ENCODE data around the gene RTP3. TPM values are rescaled to one million over a fixed set of nuclear protein-coding genes. Genes with fewer than 3 reads are reported as not detected.

The RTP3 gene
- total RNA-seq, 4 donors from 2014 or later: not detected

GRCh38 chr3:46460051-46460450 is 37.7 kb upstream of the RTP3 start:
- no peak for DNase-seq (ENCODE audit: extremely low spot score)
- Histone ChIP-seq H3K9me3 (no peaks in the 10 kb centered on the region), H3K27me3 (peaks cover 0 to 34% (median 4%) of the 10 kb centered on the region in 4 donors), H3K4me3 (no peak overlapping the region), H3K4me1 (peaks cover 9 to 13% (median 12%) of the 10 kb centered on the region in 4 donors), H3K36me3 (peaks cover 0 to 17% (median 0%) of the 10 kb centered on the region in 4 donors), H3K27ac (replicated peaks in 1 of 4) (no peak overlapping the region)
- intact Hi-C loops (cut with DNase I): no loop called here
- WGBS: 81% methylated on average over 3 of the region's 3 CpGs
- TF ChIP-seq CTCF (IDR thresholded peaks at IDR 0.05) (no peak), POLR2A (IDR thresholded peaks at IDR 0.05; ENCODE audit: low read depth) (no peak), EP300 (IDR thresholded peaks at IDR 0.05) (no peak), POLR2AphosphoS5 (IDR thresholded peaks at IDR 0.05) (no peak)

GRCh38 chr3:46462111-46462510 is 35.7 kb upstream of the RTP3 start:
- H3K27ac ChIP-seq (replicated peaks in 1 of 4): no peak overlapping the region

DNA sequence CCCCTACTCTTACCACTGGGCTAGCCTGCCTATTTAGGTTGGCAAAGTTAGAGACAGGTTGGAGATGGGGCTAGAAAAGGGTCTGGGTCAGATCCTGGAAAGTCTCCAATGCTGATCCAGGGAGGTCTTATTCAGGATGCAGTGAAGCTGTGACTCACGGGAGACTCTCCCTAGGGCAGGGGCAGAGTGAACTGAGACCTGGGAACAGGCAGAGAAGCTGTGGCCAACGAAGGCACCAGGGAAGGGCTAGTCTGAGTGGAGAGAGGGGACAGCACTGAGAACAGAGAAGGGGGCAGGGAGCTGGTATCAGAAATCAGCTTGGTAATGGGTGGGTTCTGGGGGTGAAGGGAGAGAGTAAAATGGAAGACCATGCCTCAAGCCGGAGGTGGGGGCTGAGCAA is 35.3 kb upstream of the RTP3 start:
- Histone ChIP-seq H3K36me3 (no peaks in the 10 kb centered on the region), H3K27me3 (peaks cover 0 to 38% (median 5%) of the 10 kb centered on the region in 4 donors), H3K4me3 (peak overlapping the region in 1 of 4 donors; percentile 7), H3K9me3 (no peaks in the 10 kb centered on the region), H3K27ac (replicated peaks in 1 of 4) (peak overlapping the region in 1 of 4 donors; percentile 17), H3K4me1 (peaks cover 11 to 24% (median 15%) of the 10 kb centered on the region in 4 donors)
- DNase-seq (ENCODE audit: extremely low spot score): no peak
- 73% methylated on average over 3 of the region's 3 CpGs for whole genome bisulfite sequencing
- TF ChIP-seq EP300 (IDR thresholded peaks at IDR 0.05) (no peak), POLR2A (IDR thresholded peaks at IDR 0.05; ENCODE audit: low read depth) (no peak)
- intact Hi-C loops (cut with DNase I): no loop called here

More at GRCh38 chr3:46462111-46462510, 35.7 kb upstream of the RTP3 start:
- peaks cover 0 to 38% (median 5%) of the 10 kb centered on the region in 4 donors for H3K27me3 ChIP-seq
- TF ChIP-seq POLR2AphosphoS5 (IDR thresholded peaks at IDR 0.05) (no peak), CTCF (IDR thresholded peaks at IDR 0.05) (no peak), EP300 (IDR thresholded peaks at IDR 0.05) (no peak), POLR2A (IDR thresholded peaks at IDR 0.05; ENCODE audit: low read depth) (no peak)
- H3K4me3 ChIP-seq: no peak overlapping the region
- no peaks in the 10 kb centered on the region for H3K9me3 ChIP-seq
- H3K36me3 ChIP-seq: peaks cover 0 to 3% (median 0%) of the 10 kb centered on the region in 4 donors
- WGBS: 57% methylated on average over 3 of the region's 3 CpGs
- DNase-seq (ENCODE audit: extremely low spot score): no peak
- intact Hi-C loops (cut with DNase I): no loop called here
- peaks cover 11 to 24% (median 15%) of the 10 kb centered on the region in 4 donors for H3K4me1 ChIP-seq

GRCh38 chr3:46463120-46463867 is 34.5 kb upstream of the RTP3 start:
- no peaks in the 10 kb centered on the region for H3K36me3 ChIP-seq
- DNase-seq (ENCODE audit: extremely low spot score): no peak
- no peaks in the 10 kb centered on the region for H3K9me3 ChIP-seq
- TF ChIP-seq CTCF (IDR thresholded peaks at IDR 0.05) (no peak), POLR2A (IDR thresholded peaks at IDR 0.05; ENCODE audit: low read depth) (no peak), EP300 (IDR thresholded peaks at IDR 0.05) (no peak), POLR2AphosphoS5 (IDR thresholded peaks at IDR 0.05) (no peak)
- intact Hi-C loops (cut with DNase I): no loop called here
- peaks cover 11 to 24% (median 17%) of the 10 kb centered on the region in 4 donors for H3K4me1 ChIP-seq
- H3K27ac ChIP-seq (replicated peaks in 1 of 4): peak overlapping the region in 2 of 4 donors; percentile 17 to 34
- H3K4me3 ChIP-seq: peak overlapping the region in 1 of 4 donors; percentile 7
- 80% methylated on average over 3 of the region's 6 CpGs for WGBS
- H3K27me3 ChIP-seq: peaks cover 0 to 38% (median 5%) of the 10 kb centered on the region in 4 donors

GRCh38 chr3:46463868-46464241 is 33.9 kb upstream of the RTP3 start:
- intact Hi-C loops (cut with DNase I): no loop called here
- DNase-seq (ENCODE audit: extremely low spot score): no peak
- no peak overlapping the region for H3K4me3 ChIP-seq
- H3K4me1 ChIP-seq: peaks cover 11 to 26% (median 19%) of the 10 kb centered on the region in 4 donors
- 53% methylated on average over 6 of the region's 8 CpGs for WGBS
- peaks cover 0 to 38% (median 5%) of the 10 kb centered on the region in 4 donors for H3K27me3 ChIP-seq
- no peak overlapping the region for H3K27ac ChIP-seq (replicated peaks in 1 of 4)
- no peaks in the 10 kb centered on the region for H3K36me3 ChIP-seq
- no peaks in the 10 kb centered on the region for H3K9me3 ChIP-seq
- TF ChIP-seq POLR2A (IDR thresholded peaks at IDR 0.05; ENCODE audit: low read depth): no peak
